Measurements from ENCODE around the gene NUP98.

- TF ChIP-seq, protein P1, sequence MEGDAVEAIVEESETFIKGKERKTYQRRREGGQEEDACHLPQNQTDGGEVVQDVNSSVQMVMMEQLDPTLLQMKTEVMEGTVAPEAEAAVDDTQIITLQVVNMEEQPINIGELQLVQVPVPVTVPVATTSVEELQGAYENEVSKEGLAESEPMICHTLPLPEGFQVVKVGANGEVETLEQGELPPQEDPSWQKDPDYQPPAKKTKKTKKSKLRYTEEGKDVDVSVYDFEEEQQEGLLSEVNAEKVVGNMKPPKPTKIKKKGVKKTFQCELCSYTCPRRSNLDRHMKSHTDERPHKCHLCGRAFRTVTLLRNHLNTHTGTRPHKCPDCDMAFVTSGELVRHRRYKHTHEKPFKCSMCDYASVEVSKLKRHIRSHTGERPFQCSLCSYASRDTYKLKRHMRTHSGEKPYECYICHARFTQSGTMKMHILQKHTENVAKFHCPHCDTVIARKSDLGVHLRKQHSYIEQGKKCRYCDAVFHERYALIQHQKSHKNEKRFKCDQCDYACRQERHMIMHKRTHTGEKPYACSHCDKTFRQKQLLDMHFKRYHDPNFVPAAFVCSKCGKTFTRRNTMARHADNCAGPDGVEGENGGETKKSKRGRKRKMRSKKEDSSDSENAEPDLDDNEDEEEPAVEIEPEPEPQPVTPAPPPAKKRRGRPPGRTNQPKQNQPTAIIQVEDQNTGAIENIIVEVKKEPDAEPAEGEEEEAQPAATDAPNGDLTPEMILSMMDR (IDR thresholded peaks at IDR 0.05) = no peak
- TF ChIP-seq POLR2A (IDR thresholded peaks at IDR 0.05) = no peak
Measured at GRCh38 chr11:3823762-3824506, 26.6 kb upstream of the NUP98 start.

All from heart left ventricle (tissue), 13 donors.